Activated CD4-positive, alpha-beta T cell treated with anti-CD3 and anti-CD28 coated beads, Interleukin-2, amount 50 U/mL, for 16 hours (primary cell): Measurements from ENCODE around the gene COX5B.
"Not testable (repeated sequence)": the region's sequence is repeated elsewhere in the genome, so short reads cannot be mapped to it uniquely, and the experiment has no call there.

ENCODE experiments used
- DNase-seq: peaks from one replicate; pipeline ENCODE4 v3.0.0-alpha.2; 2020

The COX5B gene, protein sequence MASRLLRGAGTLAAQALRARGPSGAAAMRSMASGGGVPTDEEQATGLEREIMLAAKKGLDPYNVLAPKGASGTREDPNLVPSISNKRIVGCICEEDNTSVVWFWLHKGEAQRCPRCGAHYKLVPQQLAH

DNA sequence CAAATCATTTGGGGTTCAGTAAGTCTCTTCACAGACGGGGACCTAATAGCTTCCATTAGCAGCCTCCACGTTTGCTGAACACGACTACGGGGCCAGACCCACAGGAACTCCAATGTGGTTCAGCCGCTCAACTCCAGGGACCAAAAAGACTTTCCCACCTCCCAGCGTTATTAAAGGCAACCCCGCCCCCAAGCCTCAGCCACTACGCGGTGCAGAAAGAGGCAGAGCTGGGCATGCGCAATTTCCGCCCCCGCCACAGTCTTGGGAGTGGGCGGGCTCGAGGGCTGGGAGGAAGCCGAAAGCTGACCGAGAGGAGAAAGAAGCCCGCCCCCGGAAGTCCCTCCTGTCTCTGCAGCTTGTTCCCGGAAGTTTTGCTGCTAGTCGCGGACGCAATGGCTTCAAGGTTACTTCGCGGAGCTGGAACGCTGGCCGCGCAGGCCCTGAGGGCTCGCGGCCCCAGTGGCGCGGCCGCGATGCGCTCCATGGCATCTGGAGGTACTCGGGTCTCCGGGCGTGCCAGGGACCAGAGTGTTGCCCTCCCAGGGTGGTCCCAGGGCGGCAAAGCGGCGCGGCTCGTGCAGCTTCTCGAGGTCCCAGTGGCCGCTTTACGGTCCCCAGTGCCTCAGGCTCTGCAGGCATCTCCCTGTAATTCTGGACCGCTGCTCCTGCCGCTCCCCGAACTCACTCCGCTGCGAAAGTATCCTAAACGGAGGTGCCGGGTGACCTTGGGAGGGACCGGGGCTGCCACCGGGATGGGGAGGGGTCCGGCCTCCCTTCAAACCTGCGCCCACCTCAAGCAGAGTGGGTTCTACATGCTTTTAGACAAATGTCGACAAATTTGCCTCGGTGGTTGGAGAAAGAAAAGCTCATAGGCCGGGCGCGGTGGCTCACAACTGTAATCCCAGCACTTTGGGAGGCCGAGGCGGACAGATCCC, at the start of gene COX5B:
Gene COX5B, plus strand, starts transcription at position 368 of the 935 bp plus-strand sequence. Its CDS starts 25 bp downstream, at position 393.
- peak; percentile 99 for DNase-seq

DNA sequence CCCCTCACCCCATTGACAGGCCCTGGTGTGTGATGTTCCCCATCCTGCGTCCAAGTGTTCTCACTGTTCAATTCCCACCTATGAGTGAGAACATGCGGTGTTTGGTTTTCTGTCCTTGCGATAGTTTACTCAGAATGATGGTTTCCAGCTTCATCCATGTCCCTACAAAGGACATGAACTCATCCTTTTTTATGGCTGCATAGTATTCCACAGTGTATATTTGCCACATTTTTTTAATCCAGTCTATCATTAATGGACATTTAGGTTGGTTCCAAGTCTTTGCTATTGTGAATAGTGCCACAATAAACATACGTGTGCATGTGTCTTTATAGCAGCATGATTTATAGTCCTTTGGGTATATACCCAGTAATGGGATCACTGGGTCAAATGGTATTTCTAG, 49.7 kb upstream of the COX5B start:
- not testable (repeated sequence) for DNase-seq

DNA sequence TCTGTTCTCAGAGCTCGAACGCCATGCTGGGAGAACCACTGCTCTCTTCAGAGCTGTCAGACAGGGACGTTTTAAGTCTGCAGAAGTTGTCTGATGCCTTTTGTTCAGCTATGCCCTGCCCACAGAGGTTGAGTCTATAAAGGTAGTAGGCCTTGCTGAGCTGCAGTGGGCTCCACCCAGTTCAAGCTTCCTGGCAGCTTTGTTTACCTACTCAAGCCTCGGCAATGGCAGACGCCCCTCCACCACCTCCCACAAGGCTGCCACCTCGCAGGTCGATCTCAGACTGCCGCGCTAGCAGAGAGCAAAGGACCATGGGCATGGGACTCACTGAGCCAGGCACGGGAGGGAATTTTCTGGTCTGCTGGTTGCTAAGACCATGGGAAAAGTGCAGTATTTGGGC, 44.3 kb upstream of the COX5B start:
- DNase-seq, result not testable (repeated sequence)

DNA sequence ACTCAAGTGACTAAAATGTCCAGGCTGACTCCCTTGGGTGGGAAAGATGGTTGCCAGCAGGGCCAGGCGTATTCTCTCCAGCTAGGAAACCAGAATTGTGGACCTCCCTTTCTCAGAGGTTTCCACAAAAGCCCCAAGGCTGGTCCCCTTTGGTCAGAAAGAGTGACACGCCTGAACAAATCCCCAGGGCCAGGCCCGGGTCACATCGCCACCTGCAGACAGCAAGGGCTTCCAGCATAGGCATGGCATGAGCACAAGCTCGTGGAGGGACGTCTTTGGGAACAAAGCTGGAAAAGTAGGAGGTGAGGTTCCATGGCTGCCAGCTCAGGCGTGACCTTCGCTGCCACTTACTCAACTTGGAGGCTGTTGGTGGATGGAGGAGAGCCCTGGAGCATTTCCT, 40.8 kb upstream of the COX5B start:
- DNase-seq, result not testable (repeated sequence)

DNA sequence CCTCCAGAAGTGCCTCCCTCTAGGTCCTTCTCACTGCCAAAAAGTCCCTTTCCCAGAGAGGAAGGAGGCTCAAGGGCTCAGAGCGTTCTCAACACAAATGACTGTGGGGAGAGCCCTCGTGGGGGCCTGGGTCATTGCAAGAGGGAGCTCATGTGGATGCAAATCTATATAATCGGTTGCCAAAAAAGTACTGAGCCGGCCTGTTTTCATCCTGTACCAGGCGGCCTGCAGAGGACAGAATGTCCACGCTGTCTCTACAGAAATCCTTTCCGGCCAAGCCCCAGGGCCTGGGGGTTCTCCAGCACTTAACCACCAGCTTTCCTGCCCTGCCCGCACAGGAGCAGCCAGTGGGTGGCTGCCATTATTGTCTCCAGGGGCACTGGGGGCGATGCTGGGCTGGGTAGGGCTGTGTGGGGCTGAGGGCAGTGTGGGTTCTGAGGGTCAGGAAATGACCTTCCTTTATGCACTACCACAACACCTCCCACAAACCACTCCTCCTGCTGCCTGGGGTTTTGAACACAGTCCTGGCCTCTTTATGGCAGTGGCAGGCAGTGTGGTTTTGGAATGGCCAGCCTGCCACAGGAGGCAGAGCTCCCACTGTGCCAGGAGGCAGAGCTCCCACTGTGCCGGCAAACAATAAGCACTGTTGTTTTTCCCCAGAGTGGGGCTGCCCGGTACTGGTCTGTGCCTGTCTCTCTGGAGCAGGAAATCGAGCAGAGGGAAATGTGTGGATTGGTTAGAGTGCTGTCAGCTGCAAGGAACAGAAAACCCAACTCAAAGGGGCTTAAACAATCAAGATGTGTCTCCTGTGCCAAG, 40.1 kb upstream of the COX5B start:
- DNase-seq, result not testable (repeated sequence)

DNA sequence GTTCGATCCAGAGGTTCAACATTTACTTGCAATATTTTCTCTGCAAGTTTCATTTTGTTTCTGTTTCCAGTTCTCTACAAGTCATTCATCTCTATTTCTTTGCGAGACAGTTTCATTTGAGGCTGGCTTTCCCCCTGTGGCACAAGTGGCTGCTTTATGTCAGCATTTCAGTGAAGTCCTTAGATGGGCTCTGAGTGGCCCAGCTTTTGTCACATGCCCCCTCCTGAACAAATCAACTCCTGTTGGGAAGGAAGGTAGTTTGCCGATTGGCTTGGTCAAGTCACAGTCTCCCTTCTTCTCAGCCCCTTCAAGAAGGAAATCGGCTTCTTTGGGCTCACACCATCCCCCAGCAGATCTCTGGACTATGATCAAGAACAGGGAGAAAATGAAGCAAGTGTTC, 37.1 kb upstream of the COX5B start:
- not testable (repeated sequence) for DNase-seq

DNA sequence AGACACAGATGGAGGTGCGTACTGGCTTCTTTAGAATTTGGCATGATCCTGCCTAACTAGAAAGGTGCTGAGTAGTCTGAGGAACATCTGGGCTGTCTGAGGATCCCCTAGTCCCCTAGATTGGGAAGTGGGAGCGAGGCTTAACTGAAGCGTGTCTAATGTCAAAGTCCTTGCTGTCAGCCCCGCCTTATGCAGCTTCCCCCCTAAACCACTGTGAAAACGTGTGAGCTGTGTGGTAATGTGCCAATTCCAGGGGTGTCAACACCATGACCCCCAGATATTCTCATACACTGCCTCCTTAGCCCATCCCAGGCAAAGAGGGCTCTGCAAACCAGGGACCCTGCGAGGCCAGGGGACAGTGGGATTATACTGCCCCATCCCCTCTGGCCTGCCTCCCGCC, 34.0 kb upstream of the COX5B start:
- DNase-seq, result not testable (repeated sequence)

DNA sequence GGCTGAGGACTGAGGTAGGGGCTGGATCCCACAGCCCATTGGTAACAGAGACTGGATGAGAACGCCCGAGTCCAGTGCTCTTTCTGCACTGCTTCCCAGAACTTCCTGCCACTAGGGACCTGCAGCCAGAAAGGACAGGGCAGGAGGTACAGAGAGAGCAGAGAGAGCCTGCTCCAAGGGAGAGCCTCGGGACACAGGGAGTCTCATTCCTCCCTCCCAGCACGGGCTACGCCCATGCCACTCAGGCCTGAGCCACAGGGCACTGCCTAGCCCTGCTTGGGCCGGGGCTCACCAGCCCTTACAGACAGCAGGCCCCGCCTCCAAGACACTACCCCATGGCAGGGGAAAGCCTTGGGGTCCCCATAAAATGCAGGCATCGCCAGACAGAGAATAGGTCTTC, 30.1 kb upstream of the COX5B start:
- DNase-seq, result not testable (repeated sequence)

DNA sequence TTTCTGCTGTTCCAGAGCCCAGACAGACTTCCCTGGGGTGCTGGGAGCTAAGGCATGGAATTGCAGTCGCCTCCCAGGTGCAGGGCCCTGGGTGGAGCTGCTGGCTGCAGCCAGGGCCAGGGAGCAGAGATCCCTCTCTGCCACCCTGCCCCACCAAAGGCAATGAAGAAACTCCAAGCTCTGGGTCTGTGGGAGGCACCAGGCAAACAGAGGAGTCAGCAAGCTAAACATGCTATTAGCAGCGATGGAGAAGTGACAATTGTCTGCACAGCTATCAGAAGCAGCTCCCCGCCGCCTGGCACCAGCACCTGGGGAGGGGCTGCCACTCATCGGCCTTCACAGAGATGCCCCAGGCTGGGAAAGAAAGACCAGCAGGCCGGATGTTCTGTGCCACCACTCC, 28.0 kb upstream of the COX5B start:
- DNase-seq, result no peak

DNA sequence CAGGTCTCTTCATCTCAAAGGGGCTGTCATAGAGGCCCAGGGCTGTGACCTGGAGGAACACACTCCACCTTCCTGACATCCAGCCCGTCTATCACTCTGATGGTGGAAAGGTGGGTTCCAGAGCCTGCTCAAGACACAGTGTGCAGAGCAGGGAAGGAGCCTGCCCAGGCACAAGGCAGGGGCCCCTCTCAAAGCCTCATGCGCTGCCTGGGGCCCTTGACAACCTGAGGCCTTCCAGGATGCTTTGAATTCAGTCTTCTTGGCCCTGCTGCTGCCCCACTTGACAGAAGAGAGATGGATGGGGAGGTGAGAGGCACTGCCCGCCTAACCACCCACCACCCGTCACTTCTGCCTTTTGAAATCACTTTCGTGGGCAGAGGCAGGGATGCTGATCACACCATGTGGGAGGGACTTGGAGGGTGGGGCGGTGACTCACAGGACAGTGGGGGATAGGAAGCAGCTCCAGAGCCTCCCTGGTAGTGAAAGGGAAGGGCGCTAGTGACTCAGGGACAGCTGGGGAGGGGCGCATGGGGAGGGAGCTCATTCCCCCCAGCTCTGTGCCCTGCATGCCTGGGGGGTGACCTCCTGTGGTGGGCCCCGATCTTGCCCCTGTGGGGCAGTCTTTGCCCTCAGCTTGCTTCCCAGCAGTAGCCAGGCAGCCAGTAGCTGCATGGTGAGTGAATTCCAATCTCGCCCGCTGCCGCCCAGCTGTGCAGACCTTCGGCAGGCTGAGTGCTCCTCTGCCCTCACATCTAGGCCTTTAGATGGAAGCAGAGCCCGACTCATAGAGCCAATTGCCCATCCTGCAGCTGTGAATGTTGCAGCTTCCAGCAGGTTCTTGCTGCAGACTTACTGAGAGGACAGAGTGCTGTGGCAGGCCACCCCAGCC, 26.7 kb upstream of the COX5B start:
- not testable (repeated sequence) for DNase-seq

DNA sequence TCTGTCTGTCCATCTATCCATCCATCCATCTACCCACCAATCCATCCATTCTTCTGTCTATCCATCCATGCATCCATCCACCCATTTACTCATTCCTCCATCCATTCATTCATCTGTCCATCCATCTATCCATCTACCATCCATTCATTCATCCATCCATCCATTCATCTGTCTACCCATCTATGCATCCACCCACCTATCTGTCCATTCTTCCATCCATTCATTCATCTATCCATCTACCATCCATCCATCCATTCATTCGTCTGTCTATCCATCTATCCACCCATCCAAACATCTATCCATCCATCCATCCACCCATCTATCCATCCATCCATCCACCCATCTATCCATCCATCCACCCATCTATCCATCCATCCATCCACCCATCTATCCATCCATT, 25.4 kb upstream of the COX5B start:
- not testable (repeated sequence) for DNase-seq

DNA sequence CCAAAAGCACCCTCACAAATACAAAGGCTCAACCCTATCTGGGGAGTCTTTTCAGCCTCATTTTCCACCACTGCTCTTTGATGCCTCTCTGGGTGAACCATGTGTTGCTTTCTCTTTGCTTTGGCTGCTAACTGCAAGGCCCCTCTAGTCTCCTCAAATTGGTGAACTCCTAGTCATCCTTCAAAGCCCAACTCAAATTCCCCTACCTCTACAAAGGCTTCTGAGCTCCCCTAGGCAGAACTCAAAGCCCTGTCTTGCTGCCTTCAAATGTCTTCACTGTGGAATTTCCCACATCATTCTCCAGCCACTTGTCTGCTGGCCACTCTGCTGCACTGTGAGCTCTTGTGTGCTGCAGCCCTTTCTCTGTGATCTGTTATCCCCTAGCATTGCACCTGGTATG, 22.9 kb upstream of the COX5B start:
- DNase-seq, result not testable (repeated sequence)

DNA sequence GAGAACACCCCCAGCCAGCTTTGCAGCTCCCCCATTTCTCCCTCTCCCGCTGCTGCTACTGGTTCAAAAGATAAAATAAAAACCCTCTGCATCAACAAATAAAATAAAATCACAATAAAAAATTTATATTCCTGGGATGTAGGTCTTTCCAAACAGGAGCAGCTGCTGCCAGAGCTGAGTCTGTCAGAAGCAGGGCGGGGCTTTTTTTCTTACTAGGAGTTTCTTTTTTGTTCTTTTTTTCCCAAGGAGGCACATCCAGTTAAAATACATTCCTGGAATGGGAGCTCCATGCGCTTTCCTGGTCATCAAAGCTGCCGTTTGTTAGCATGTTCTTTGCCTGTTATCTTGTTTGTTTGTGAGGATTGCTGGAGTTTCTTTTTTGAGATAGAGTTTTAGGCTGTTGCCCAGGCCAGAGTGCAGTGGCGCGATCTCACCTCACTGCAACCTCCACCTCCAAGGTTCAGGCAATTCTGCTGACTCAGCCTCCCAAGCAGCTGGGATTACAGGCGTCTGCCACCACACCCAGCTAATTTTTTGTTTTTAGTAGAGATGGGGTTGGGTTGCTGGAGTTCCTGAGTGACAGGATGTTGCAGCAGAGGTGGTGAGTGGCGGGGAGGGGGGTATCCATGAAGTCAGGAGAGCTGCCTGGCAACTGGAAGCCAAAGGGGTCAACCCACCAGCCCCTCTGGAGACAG, 20.4 kb upstream of the COX5B start:
- not testable (repeated sequence) for DNase-seq

DNA sequence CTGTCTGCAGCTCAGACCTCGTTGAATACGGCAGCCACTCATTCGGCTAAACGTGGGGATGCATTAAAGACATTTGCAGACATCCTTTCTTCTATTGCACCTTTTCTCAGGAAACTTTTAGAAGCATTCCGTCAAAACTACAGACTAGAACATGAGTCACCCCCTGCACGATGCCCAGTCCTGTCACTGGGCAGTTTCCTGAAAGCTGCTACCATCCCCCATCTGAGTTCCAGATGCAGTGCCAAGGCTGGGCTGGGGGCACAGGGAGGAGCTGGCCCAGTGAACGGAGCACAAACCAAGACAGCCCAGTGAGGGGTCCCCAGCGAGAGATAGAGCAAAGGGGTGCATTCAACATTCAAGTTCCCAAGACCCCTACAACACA, 19.8 kb upstream of the COX5B start:
- DNase-seq, result not testable (repeated sequence)

DNA sequence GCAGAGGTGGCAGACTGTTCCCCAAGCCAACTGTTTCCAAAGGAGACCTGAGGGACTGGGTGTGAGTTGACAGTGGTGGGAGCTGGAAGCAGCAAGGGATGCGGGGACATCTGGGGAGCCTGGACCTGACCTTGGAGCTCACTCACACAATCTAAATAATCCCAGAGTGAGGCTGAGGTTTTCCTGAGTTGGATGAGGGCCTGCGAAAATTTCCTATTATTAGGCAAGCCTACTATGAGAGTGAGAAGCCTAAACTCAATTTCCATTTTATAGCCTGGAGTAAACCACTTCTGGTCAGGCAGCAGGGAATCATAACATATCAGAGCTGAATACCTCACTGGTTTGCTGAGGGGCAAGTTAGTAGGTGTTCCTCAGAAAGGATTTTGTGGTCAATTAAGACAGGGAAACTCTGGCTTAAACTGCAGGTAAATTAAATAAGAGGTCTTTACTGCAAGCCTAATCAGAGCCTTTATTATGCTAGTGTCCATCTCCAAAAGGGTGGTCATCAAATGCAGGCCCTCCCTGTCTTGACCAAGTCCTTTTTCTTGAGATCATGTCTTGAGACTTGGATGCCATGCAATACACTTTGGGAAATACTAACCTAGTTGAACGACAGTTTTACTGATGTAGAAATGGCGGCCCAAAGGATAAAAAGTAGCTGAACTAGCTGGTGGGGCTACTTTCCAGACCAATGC, 1.7 kb upstream of the COX5B start:
- DNase-seq, result no peak

DNA sequence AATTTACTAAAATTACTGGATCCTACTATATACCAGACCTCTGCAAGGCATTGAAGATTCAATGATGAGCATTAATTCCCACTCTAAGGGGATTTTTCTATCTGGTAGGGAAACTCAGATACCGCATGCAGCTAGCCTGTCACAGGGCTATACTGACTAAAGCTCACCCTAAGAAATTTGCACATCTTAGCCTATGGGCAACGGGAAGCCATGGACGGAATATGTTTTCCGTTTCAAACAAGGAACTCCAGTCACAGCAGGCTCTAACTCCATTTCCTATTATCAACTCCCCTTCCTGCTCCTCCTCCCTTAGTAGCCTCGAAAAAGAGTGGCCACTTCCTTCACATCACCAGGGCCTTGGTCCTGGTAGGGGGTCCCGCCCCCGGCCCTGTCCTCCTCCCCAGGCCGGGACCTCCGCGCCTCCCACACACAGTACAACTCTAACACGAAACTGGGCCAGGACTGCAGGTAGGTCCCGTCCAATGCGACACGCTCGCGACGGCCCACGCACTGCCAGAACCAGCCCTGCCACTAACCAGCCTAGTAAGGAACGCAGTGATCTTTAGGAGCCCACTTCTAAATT, 659 bp upstream of the COX5B start:
- no peak for DNase-seq

DNA sequence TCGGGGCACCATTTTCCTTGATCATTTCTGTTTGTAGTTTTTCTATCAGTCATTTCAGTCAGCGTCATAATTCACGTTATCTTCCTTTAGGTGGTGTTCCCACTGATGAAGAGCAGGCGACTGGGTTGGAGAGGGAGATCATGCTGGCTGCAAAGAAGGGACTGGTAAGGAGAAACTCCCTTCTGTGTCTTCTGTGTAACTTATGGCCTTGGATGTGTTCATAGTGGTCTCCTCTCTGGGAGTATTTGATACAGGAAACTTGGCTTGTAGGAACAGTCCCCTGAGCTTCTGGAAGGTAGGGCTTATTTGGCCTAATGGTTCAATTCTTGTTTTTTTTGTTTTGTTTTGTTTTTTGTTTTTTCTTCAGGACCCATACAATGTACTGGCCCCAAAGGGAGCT, 1.1 kb downstream of the COX5B start:
- no peak for DNase-seq

DNA sequence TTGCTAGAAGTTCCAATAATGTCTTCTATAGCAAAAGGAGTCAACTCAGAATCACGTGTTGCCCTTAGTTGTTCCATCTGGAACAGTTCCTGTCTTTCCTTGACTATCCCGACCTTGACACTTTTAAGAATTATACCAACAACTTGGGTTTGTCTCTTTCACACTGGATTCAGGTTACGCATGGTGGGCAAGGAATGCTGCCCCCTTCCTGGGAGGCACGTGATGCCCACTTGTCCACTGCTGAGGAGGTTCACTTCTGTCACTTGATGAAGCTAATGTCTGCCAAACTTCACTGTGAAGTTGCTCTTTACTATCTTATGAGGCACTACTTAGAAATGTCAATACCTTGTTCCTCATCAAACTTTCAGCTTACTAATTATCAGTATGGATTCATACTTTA, 5.3 kb downstream of the COX5B start:
- DNase-seq, result no peak

DNA sequence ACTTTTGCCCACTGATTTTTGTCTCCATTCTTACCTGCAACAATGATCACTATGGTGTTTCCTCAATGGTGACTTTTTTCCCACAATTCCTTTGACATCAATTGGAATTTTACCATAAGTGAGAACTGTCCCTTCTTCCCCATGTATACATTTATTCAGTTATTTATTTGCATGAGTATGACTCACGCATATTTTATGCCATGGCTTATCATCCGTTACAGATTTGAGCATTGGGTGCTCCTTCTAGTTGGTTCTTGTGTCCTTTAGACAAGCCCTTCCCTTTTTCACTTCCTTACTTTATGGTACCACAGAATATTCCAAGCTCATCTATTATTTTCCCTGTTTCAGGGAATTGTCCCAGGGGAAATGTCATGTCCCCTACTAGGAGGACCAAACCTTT, 7.6 kb downstream of the COX5B start:
- no peak for DNase-seq

DNA sequence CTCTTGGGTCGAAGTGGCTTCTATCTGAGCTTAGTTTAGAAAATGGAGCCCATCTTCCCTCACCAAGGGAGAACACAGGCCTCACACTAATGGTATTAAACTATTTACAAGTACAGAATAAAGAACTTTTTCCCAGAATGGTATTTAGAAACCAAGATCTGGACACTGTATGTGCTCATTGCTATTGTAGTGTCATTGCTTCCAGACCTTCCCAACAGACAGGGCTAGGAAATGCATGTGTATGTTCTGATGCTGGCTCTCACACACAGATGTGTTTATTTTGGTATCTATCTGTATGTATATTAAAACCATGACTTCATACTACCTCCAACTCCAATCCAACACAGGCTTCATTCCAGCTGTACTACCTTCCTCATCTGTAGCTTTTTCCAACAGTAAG, 8.0 kb downstream of the COX5B start:
- no peak for DNase-seq

DNA sequence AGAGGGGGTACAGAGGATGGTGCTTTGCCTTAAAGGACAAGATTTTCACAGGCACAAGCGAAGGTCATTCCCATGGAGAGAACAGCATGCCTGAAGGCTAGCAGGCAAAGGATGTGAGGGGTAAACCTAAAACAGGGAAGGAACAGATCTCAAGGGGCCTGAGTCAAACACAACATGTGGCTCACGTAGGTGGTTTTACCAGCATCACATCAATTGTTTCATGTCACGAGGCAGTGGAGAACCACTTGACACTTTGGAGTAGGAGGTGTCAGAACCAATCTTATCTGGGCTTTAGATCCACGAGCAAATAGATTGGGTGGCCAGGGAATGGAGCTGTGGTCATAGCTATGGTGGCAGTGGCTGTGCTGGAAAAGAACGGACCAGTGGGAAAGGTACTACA, 8.4 kb downstream of the COX5B start:
- no peak for DNase-seq
